ENCODE results near the gene TIMMDC1.

DNA sequence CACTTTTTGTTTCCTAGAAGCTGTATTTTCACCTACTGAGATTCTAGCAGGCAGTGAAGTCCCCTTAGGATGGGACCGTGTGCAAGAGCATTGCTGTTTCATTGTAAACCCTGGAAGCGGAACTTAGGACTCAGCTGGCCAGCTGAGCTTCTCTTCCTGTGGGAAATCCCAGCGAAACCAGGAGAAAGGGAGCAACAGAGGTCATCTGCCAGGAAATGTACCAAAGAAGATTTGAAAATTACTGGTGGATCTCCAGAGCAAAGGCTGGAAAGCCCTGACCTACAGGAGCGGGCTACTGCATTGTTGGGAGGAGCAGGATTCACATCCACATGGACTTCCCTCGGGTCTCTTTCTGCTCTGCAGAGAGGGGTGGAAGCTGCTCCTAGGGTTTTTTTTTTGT, 73.3 kb downstream of the TIMMDC1 start:
- TF ChIP-seq TCF7 (IDR thresholded peaks at IDR 0.05; ENCODE audit: borderline replicate concordance) (no peak), SIN3A (IDR thresholded peaks at IDR 0.05; ENCODE audit: low read depth, low read length) (no peak), RELA (IDR thresholded peaks at IDR 0.05; ENCODE audit: borderline replicate concordance, partially characterized antibody) (no peak), SMC3 (IDR thresholded peaks at IDR 0.05; ENCODE audit: borderline replicate concordance, low read length) (no peak), TAF1 (IDR thresholded peaks at IDR 0.05; ENCODE audit: borderline replicate concordance, low read depth, low read length) (no peak)

Data from GM12878 (cell line).